Right ventricle myocardium superior (tissue), 1 donor: ENCODE data around the gene ECPAS. TPM values are rescaled to one million over a fixed set of nuclear protein-coding genes. Genes with fewer than 3 reads are reported as not detected.

Experiments
- total RNA-seq: library from RNA; stranded (reverse); fragmentation: NEBNext Ultra II Directional; extraction: Animal tissue kit (Norgen Biotek cat#: 25700); gene quantifications from one replicate; pipeline ENCODE4 v1.2.1, GENCODE V29; 2021
- donor health status: DM: no; HTN: yes; CAD: no; lungs with severe emphysema.

Gene ECPAS
- total RNA-seq, 1 donor from 2014 or later: 120 TPM

Other genes with a start within 250 kb of the ECPAS start
- gene OR2K2, start 154.2 kb downstream of the ECPAS start, total RNA-seq: not detected
- 3.5 TPM for gene ZNF483, start 40.8 kb upstream of the ECPAS start, total RNA-seq
- 44.6 TPM for gene PTGR1, start 115.3 kb upstream of the ECPAS start, total RNA-seq
- 4.9 TPM for gene DNAJC25, start 147.0 kb upstream of the ECPAS start, total RNA-seq
- gene GNG10, start 177.2 kb upstream of the ECPAS start, total RNA-seq: 25.3 TPM